GM19372 (cell line): Measurements from ENCODE around the gene FOXN3.
A peak's percentile ranks its signal among the peaks of the same experiment; 100 is the strongest.

ENCODE experiments used
- ATAC-seq: cut with Tn5 transposase; IDR thresholded peaks from one replicate; pipeline ENCODE4 v1.9.1; 2021; ENCODE audit warnings: mild to moderate bottlenecking, low read depth, moderate library complexity; ENCODE audit not compliant: unreplicated experiment

The FOXN3 gene

DNA sequence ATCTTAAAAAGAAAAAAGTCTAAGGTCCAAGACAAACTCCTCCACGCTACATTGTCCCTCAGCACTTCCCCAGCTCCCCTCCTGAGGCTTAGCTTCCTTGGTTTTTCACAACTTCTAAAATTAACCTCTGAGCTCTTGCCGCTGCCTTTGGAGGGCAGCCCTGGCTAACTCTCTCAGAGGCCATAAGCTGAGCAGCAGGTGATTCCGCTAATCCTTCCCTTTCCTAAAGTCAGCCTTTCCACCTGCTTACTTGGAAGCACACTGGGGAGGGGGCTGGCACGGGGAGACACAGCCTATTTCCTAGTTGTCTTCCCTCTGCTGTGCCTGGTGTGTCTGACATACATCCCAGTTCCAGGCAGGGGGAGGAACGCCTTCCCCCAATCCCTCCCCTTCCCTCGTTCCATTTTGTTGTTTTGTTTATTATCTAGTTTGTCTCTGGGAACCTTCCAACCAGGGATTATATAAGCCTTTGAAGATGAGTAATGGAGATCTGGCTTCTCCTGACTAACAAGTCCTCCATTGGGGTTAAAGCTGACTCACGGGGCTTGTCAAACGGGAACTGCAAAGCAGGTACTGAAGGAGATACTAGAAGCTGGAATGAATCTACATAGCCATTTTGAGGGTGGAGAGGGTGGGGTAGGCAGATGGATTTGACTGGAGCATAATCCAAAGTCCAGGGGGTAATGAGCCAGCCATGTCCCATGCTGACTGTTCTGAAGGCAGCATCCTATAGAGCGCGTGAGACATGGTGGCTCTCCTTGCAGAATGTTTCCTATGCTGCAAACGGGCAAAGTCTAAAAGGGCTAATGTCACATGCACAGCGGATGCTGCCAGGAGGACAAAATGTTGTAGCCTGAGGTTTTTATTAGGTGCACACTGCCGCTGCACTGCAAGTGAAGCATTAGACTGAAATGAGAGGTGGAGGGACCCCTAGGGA lies 230.8 kb downstream of the FOXN3 start:
- no peak for ATAC-seq

DNA sequence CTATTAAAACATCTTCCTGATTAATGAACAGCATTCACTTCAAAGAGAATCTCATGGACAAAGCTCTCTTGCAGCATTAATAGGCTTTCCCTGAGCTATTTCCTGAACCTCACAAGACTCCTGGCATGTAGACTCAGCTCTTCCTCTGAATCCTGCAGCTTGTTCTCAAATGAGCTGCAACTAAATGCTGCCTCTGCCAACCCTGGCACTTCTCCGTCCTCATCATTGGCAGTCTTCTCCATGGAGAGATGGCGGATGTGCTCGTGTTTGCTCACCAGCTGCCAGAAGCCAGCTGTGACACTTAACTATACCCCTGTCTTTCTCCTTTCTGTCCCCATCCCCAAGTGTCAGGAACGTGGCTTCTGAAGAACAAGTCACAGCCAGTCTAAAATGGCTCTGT lies 232.1 kb downstream of the FOXN3 start:
- ATAC-seq: no peak

DNA sequence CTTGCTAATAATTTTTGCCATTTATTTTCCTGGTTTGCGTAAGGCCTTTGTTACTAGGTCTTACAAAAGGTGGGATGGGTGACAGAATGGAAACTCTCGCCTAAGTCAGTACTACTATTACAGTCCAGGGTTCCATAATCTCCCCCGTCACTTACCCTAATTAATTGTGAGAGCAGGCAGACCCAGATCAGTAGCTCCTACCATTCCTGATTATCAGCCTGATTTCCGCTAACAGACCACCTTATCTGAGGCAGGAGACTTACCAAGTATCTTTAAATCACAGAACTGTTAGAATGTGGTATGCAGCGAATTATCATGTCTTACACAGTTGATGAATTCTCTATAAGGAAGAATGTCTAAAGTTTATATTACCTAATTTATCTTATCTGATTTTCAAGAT lies 234.7 kb downstream of the FOXN3 start:
- no peak for ATAC-seq

DNA sequence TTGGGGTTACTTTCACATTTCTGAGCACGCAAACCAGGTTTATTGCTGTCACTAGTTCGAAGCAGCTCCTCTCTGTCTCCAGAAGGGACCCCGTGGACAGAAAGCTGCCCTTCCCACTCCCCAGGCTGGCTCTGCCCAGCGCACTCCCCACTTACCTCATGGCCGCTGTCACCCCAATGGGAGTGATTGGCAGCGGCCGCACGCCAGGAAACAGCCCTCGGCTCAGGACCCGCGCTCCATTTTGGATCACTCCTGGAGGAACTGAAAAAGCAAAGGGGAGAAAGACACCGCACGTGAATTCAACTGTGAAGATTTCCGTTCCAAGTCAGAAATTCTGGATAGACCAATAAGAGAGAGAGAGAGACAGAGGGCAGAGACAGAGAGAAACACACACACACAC lies 236.5 kb downstream of the FOXN3 start:
- ATAC-seq: no peak

DNA sequence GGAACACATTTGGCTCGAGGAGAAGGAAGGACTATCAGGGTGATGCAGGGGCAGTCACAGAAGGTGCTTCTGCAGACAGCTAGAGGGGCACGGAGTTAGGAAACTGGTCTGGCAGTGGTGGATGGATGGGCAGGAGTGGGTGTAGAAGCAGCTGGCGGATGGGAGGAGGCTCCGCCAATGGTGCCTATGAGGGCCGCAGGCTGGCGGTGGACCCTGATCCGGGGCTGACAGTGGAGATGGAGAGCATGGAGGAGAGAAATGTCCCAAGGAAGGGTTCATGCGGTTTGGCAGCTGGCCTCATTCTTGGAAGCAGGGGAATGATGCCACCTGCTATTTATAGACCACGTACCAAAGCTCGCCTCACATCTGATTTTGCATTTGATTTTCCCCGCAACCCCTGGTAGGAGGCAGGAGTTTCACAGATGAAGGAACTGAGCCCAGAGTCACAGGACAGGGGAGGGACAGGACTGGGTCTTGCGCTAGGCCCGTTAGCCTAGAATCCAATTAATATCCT lies 237.1 kb downstream of the FOXN3 start:
- no peak for ATAC-seq

DNA sequence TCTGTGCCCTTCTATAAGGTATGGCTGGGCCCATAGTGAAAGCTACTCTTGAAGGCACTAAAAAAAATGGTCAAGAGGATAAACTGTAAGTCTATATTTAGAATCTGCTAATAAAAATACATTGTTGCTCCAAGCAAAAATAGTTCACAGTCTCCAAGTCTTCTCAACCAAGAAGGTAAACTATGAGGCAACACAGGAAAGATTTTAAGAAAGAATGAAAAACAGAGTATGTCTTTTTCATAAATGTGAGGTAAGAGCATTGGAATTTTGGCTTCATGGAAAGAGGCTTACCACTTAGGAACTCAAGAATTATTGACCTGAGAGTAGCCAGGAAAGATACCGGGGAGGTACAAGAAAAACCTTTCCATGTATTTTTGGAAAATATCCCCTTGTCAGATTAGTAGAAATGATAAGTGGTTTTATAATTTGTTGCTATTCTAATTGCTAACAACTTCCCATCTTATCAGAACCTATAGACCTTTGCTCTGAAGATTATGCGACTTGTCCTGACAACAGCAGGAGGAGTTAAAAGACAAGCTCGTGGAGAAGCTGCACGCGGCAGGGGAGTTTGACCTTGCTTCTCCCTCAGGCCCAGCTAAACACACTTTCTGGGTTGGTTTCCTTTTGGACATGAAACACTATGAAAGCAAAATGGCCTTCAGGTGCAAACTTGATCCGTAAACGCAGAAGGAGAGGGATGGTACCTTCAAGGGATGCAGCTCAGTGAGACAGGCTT lies 238.1 kb downstream of the FOXN3 start:
- no peak for ATAC-seq

DNA sequence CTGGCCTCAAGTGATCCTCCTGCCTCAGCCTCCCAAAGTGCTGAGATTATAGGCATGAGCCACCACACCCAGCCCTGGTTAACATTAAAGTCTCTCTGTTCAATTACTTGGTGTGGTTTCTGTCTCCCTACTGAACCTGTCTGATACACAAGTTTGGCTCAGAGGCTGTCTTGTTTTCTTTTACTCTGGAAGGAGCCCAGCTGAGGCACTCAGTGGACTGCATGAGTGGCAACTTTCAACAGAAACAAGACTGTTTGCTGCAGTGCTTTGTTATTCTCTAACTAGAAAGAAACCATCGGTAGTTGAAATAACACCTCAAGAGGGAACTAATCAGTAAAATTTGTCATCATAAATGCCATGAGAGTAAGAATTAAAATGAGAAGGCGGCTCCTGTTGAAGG lies 238.7 kb downstream of the FOXN3 start:
- no peak for ATAC-seq

DNA sequence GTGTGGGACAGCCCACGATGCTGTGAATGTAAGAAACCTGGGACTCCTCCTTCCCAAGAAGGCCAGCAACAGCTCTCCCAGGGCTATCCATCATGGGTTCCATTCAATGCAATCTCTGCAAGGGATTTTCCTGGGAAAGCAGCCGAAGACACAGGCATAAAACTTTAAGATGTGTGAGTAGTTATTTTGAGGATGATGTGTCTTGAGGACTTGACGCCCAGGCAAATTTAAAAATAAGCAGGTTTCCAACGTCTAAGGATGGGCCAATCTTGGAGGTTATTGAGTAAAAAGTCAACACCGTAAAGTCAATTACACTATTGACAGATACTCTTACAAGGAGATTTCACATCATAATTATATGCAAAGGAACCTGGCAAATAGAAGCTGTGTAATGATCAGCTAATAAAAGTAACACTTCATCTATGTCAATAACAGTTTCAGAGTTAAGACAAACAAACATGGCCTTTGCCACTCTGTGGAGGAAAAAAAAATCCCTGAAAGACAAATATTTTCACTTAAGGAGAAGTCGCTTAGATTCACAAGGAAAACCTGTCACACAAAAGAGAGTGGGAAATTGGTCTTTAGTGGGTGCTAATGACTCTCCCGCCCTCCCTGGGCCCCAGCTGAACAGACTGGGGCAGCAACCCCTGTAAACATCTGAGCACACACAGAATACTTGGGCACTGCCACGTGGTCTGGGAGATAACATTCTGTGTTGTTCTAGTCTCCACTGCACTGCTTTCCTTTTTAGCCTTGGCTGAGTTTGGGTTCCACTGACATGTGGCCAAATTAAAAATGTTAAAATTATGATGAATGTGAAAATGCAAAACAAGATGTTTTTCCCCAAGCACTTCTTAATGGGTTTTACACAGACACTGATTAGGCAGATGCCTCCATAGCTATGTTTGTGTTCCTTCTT lies 240.9 kb downstream of the FOXN3 start:
- ATAC-seq: no peak

DNA sequence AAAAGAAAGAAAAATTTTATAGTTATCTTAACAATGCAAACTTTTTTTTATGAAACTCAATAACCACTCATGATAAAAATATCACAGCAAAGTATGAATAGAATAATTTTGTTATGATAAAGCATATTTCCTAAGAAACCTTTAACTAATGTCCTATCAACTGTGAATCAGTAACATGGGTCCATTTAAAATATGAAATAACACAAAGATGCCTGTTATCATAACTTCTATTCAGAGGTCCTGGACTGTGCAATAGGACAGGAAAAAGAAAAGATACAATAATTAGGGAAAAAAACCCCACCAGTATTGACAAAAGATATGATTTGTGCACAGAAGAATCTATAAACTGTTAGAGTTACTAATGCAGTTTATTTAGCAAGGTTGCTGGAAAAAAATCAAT lies 245.4 kb downstream of the FOXN3 start:
- ATAC-seq: no peak

DNA sequence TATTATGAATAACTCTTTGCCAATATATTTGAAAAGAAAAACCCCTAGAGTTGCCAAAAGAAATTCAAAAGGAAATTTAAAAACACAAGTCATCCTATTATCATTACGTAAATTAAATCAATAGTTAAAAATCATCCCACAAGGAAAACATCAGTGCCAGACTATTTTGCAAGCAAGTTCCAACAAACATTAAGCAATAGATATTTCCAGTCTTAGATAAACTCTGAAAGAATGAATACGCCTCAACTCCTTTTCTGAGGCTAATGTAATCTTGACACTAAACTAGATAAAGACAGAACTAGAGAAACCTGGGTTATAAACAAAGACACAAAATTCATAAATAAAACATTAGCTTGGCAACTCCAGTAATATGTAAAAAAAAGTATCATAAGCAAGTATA lies 245.9 kb downstream of the FOXN3 start:
- no peak for ATAC-seq

DNA sequence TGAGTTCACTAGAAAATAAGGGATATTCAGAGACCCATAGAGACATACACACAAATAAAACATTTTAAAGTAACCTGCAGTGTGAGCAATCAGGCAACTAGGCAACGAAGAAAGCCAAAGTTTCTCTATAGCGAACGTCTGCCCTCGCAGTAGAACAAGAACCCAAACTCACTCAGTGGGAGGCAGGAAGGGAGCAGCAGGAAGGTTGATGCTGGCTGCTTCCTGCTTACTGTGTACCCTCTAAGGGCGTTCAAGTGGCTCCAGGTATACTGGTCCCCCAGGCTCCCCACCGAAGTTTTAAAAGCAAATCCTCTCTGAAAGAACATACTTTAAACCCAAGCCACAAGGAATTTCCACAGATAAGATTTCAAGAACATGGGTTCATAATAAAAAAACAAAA lies 249.3 kb downstream of the FOXN3 start:
- ATAC-seq: no peak

DNA sequence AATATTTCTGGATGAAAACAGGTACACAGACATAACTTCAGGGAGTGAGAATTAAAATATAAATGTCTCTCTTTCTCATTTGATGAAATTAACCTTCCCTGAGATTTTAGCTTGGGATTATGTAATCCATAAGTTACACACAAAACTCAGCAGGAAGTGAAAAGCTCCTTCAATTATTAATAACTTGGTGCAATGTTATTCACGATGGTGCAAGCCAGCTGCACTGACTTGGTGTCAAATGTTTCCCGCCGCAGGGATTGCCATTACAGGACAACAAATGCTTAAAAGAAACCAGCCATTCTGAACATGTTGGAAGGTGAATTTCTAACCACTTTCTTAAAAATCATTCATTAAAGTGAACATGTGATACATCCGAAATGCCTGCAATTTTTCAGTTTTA lies 250.4 kb downstream of the FOXN3 start:
- ATAC-seq: no peak

DNA sequence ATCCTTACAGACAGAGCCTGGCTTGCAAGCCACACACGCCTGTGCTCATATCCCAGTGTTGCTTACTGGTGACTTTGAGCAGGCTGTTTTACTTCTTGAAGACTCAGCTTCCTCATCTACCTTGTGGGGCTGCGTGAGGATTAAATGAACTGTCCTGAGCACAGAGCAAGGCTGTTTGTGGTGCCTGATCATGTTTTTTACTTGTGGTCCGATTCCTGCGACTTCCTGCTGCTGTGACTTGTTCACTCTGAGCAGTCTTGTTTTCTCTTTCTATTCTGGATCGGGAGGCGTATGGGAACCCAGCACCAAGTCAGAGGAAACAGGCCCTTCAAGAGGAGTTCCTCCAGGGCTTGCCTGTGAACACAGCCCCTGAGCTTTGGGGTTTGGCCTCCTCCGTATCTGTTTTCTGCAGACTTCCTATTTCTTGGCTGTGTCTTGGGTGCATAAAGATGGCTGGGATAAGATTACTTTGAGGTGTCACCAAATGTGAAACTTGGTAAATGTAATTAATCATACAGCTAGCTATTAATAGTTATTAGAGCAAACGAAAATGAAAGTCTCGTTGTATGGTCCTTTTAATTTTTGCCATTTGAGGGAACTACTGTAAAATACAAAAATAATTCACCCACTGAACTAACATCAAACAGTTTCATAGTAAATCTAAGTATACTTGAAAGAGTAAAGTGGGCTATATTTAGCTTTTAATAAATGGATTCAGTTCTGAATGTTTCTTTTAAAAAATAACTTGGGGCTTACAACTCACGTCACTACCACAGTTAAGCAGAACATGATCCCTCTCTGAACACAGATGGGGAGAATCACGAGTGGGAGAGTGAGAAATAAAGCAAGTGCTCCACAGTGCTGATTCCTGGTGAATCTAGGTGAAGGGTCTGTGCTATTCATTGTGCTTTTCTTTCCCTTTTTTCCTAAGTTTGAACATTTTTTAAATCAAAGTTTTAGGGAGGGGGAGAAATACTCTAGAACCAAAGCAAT lies 251.5 kb downstream of the FOXN3 start:
- ATAC-seq: peak; percentile 59

DNA sequence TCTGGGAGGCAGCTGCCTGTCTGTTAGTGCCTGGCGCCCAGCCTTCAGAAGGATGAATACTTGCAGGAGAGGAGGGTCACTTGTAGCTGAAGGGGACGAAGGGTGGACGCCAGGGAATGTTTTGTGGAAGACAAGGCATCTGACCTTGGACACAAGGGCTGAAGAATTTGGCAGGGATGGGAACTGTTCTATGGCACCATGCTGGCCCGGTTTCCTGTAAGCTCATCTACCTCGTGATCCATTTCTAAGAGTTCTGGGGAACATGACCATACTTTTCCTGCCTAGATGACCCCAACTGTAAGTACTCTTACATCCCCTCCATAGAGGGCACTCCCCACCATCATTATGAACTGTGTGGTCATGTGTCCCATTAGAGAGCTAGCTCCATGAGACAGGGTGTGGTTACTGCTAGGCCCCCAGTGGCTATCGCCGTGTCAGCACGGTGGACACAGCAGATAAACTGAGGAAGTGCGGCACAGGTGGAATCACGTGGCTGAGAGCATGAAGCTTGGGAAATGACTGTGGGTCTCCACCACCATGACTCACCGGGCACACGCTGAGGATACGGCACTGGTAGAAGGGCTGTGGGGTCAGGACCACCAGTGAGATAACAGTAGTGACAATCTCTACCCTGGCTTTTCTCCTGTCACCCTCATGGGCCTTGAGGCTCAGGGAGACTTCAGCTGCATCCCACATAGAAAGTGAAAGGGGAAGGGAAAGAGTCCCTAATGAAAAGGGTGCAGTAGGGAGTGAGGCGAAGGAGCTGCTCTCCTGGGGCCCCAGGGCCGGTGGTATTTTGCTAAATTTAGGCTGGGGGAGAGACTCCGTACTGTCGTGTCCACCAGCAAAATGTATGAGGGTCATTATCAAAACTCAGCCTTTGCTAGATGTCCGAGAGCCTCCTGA lies 252.6 kb downstream of the FOXN3 start:
- ATAC-seq: peak; percentile 16

DNA sequence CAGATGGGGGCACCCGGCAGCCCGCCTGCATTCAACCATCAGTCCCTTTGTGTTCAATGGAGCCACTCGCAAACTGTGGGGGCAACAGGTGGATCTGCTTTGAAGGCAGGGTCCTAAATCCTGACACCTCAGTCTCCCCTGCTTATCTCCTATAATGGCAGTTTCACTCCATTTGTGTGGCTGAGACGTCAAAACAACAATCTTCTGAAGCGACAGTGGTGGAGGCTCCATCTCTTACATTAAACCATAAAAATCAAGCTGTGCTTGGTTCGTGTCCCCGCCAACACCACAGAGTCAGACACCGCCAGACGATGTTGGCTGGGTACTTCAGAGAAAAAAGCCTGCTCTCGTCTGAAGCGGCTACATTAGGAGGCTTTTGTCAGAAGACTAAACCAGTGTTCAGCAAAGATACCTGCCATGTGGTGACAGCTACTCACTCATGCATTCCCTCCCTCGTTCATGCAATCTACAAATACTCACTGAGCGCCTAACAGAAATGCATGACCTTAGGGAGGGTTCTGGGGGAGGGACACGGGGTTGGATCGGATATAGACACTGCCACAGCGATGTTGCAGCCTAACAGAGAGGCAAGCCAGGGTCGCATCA lies 253.9 kb downstream of the FOXN3 start:
- ATAC-seq: no peak

DNA sequence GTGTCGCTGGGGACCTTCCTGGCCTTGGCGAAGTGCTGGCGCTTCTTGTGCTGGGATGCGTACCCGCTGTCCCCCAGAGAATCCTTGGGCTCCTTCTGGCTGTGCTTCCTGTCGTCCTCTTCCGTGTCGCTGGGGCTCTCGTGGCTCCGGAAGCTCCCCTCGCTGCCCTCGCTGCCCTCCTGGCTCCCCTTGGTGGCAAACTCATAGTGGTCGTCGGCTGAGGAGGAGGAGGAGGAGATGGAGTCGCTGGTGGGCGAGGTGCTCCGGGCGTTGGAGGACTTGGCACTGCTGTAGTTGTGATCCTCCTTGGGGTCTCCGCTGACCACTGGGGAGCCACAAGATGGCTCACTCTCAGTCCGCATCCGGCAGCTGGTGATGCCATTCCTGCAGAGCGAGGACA lies 254.4 kb downstream of the FOXN3 start:
- no peak for ATAC-seq

DNA sequence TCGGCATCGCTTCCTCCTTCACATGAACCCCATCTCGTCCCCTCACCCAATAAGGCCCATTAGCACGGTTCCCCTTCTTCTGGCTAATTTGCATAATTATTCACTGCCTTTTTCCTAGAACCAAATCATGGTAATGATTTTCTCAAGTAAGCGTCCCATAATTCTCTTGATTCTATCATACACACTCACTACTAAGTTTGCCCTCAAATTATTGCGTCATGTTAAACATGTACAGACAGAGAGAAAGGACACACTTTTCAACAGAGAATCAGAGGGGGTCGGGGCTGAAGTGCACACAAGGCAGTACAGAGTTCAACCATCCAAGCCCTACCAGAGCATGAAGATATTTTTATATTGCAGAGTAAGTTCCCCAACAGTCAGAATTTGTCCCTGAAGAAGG lies 256.6 kb downstream of the FOXN3 start:
- no peak for ATAC-seq

DNA sequence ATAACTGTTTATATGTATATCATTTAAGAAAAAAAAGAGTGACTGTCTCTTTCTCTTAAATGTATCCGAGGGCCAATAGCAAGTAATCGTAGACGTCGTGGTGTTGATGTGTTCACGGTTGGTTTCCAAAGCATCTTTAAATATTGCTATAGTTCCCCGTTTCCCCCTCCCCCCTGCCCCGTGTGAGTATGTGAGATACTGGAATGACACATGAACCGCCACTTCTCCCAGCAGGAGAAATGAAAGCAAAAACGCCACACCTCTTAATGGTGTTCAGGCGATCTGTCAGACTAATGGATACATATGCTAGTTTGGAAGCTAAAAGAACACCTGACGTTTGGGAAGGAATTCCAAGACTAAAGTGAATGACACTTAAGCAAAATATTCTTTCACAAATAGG lies 258.3 kb downstream of the FOXN3 start:
- no peak for ATAC-seq
